Ascending aorta (tissue), 2 donors: ENCODE results near the gene SPRY4. TPM values are rescaled to one million over a fixed set of nuclear protein-coding genes. Genes with fewer than 3 reads are reported as not detected.
A peak's percentile ranks its signal among the peaks of the same experiment; 100 is the strongest.

Experiments used
- DNase-seq, 2 donors: peaks; one replicate each; pipeline ENCODE4 v3.0.0-alpha.2; 2019; ENCODE audit warnings: low spot score in 2 of 2
- H3K27ac ChIP-seq, 2 donors: fragments of 200-600 bp; sonication (generic); one replicate each; pipeline ENCODE4 v1.5.1; 2016 to 2017; ENCODE audit warnings: mild to moderate bottlenecking in 1 of 2
- H3K27me3 ChIP-seq: fragments of 200-600 bp; sonication (generic); one replicate; pipeline ENCODE4 v1.5.1; 2017
- H3K36me3 ChIP-seq, 2 donors: fragments of 200-600 bp; sonication (generic); one replicate each; pipeline ENCODE4 v1.5.1; 2016
- H3K4me1 ChIP-seq, 2 donors: fragments of 200-600 bp; sonication (generic); one replicate each; pipeline ENCODE4 v1.5.1; 2016 to 2017; ENCODE audit warnings: mild to moderate bottlenecking in 1 of 2
- H3K4me3 ChIP-seq, 2 donors: fragments of 200-600 bp; sonication (generic); one replicate each; pipeline ENCODE4 v1.5.1; 2016 to 2017; ENCODE audit warnings: mild to moderate bottlenecking in 1 of 2
- H3K9me3 ChIP-seq, 2 donors: fragments of 200-600 bp; sonication (generic); one replicate each; pipeline ENCODE4 v1.5.1; 2016
- CTCF ChIP-seq, 3 experiments: fragments of 200-600 bp in 2 of 3; fragments of 450-650 bp in 1 of 3; sonication (generic) in 2 of 3; IDR thresholded peaks; one replicate each; pipeline ENCODE4 v1.5.1; 2016 to 2019; ENCODE audit warnings: antibody characterized with exemption in 3 of 3, mild to moderate bottlenecking in 1 of 3, moderate library complexity in 1 of 3
- intact Hi-C: fragments of 100-400 bp; cut with DNase I; formaldehyde crosslinking; loops from one replicate; pipeline ENCODE4 v1.15.1; 2023
- total RNA-seq: library from RNA; depleted of rRNA; stranded (reverse); fragments of >200 nt; gene quantifications from one replicate; pipeline ENCODE4 v1.1.0, GENCODE V29; 2016

Gene SPRY4
- total RNA-seq, 1 donor from 2014 or later: 111 TPM

- H3K9me3 ChIP-seq: no peaks in the 10 kb centered on the region
- H3K36me3 ChIP-seq: no peaks in the 10 kb centered on the region
- no peak overlapping the region for H3K4me3 ChIP-seq
- H3K27ac ChIP-seq: peak overlapping the region; percentile 83 to 94
- TF ChIP-seq CTCF (IDR thresholded peaks at IDR 0.05): no peak
- peak in 1 of 2 donors; percentile 72 for DNase-seq
- no peaks in the 10 kb centered on the region for H3K27me3 ChIP-seq
- intact Hi-C loops: loop anchor here (2.0 kb wide), 1 partner anchor 48 kb away; no protein-coding TSS in a partner anchor
- H3K4me1 ChIP-seq: peaks cover 13 to 26% of the 10 kb centered on the region in 2 donors
These were observed 29.6 kb downstream of the SPRY4 start for GRCh38 chr5:142295084-142295758.

GRCh38 chr5:142293486-142293885 is 31.3 kb downstream of the SPRY4 start:
- Histone ChIP-seq H3K4me1 (peaks cover 13 to 26% of the 10 kb centered on the region in 2 donors), H3K27me3 (no peaks in the 10 kb centered on the region), H3K36me3 (no peaks in the 10 kb centered on the region), H3K27ac (peak overlapping the region; percentile 7 to 64), H3K4me3 (no peak overlapping the region), H3K9me3 (no peaks in the 10 kb centered on the region)
- DNase-seq: no peak
- intact Hi-C loops: no loop called here
- no peak for TF ChIP-seq CTCF (IDR thresholded peaks at IDR 0.05)

GRCh38 chr5:142292808-142293207 is 32.0 kb downstream of the SPRY4 start:
- intact Hi-C loops: no loop called here
- TF ChIP-seq CTCF (IDR thresholded peaks at IDR 0.05): no peak
- peaks cover 13 to 26% of the 10 kb centered on the region in 2 donors for H3K4me1 ChIP-seq
- H3K9me3 ChIP-seq: no peaks in the 10 kb centered on the region
- H3K36me3 ChIP-seq: no peaks in the 10 kb centered on the region
- no peaks in the 10 kb centered on the region for H3K27me3 ChIP-seq
- no peak overlapping the region for H3K4me3 ChIP-seq
- no peak for DNase-seq
- H3K27ac ChIP-seq: peak overlapping the region in 1 of 2 donors; percentile 64

GRCh38 chr5:142292249-142292648 is 32.6 kb downstream of the SPRY4 start:
- Histone ChIP-seq H3K27ac (no peak overlapping the region), H3K4me3 (no peak overlapping the region), H3K9me3 (no peaks in the 10 kb centered on the region), H3K27me3 (no peaks in the 10 kb centered on the region), H3K4me1 (peaks cover 13 to 26% of the 10 kb centered on the region in 2 donors), H3K36me3 (no peaks in the 10 kb centered on the region)
- intact Hi-C loops: no loop called here
- no peak for TF ChIP-seq CTCF (IDR thresholded peaks at IDR 0.05)
- no peak for DNase-seq

DNA sequence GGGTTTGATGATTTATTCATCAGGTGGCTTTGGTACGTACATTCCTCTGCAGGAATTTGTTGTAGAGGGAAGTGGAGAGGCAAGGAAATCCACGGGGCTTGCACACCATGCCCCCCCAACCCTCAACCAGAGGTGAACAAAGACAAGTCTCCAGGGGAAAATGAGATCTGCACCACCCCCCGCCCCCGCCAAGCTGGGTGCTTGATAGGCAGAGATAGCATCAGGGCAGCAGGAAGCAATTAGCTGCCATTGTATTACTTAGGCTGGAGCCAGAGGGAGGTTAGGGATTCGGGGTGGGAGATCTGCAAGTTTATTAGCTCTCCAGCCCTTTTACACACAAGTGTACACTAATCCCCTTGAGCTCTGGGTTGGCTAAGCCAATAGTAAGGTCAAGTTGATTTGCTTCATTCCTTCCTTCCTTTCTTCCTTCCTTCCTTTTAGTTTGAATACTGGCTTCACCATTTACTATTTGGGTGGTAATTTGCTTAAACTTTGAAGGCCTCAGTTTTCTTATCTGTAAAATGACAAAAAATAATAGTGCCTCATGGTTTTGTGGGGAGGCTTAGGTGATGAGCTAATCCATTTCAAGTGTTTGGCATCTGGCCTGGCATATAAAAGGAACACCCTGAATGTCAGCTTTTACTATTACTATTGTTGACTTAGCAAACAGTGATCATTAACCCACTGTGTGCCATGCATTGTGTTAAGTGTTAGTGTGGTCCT is 34.1 kb downstream of the SPRY4 start:
- DNase-seq: no peak
- H3K27me3 ChIP-seq: no peaks in the 10 kb centered on the region
- no peak for TF ChIP-seq CTCF (IDR thresholded peaks at IDR 0.05)
- no peaks in the 10 kb centered on the region for H3K9me3 ChIP-seq
- intact Hi-C loops: no loop called here
- no peak overlapping the region for H3K4me3 ChIP-seq
- peaks cover 6 to 13% of the 10 kb centered on the region in 2 donors for H3K4me1 ChIP-seq
- no peaks in the 10 kb centered on the region for H3K36me3 ChIP-seq
- H3K27ac ChIP-seq: peak overlapping the region; percentile 13 to 41
